H1 (cell line): ENCODE data around the gene BIK. TPM values are rescaled to one million over a fixed set of nuclear protein-coding genes. Genes with fewer than 3 reads are reported as not detected.

Experiments used
- CBX5 ChIP-seq: fragments of 300-800, 300-1000 bp; sonication (generic); IDR thresholded peaks from 2 replicates; pipeline ENCODE4 v1.7.1; 2016; ENCODE audit warnings: antibody characterized with exemption, low read length, low read depth
- polyA plus RNA-seq, 7 experiments: library from polyadenylated mRNA; depleted of rRNA in 3 of 7; stranded (reverse) in 5 of 7; unstranded in 2 of 7; fragments of >200 nt in 5 of 7; fragments of 200-250 nt in 2 of 7; gene quantifications; 1 replicate in 5 of 7; 2 replicates in 1 of 7; 4 replicates in 1 of 7; pipeline versions ENCODE4 v1.2.1 to v1.2.3, GENCODE V29; 2011 to 2013; ENCODE audit warnings: missing spikeins in 2 of 7, mixed read lengths in 2 of 7
- total RNA-seq: library from RNA; stranded (reverse); fragmentation: NEBNext Ultra II Directional; extraction: Animal tissue kit (Norgen Biotek cat#: 25700); gene quantifications from 2 replicates; pipeline ENCODE4 v1.2.1, GENCODE V29; 2021

The BIK gene
- total and polyA plus RNA-seq, 2 of the 8 experiments (the other 6 are each of a cell fraction or from before 2014, with no cell fraction given) = 3.3 to 5.5 TPM

GRCh38 chr22:43136801-43137200 lies 26.3 kb downstream of the BIK start (continued):
- TF ChIP-seq CBX5 = no peak
